H1 (cell line): ENCODE data around the gene GYS2.

Experiments used
- CBX8 ChIP-seq: fragments of 300-800, 300-1000 bp; sonication (generic); IDR thresholded peaks from 2 replicates; pipeline ENCODE4 v1.7.1; 2016; ENCODE audit warnings: low read depth, low read length, borderline replicate concordance
- CREB1 ChIP-seq: IDR thresholded peaks from 2 replicates; pipeline ENCODE4 v1.6.1; 2012; ENCODE audit warnings: inconsistent platforms
- CTCF ChIP-seq, 3 experiments: IDR thresholded peaks; 1 replicate in 2 of 3; 2 replicates in 1 of 3; pipeline versions ENCODE4 v1.5.1 to v1.6.1; 2011; ENCODE audit warnings: low read length in 3 of 3, mild to moderate bottlenecking in 3 of 3, inconsistent platforms in 2 of 3, low read depth in 1 of 3, moderate library complexity in 1 of 3; ENCODE audit not compliant: insufficient read depth in 1 of 3; ENCODE audit errors: control extremely low read depth in 1 of 3
- KDM5A ChIP-seq: fragments of 200-600 bp; IDR thresholded peaks from 2 replicates; pipeline ENCODE4 v1.7.1; 2012; ENCODE audit warnings: mild to moderate bottlenecking, low read length, inconsistent platforms, mixed read lengths
- TAF1 ChIP-seq: IDR thresholded peaks from 2 replicates; pipeline ENCODE4 v1.6.1; 2011; ENCODE audit warnings: mild to moderate bottlenecking, low read depth, low read length
- TAF7 ChIP-seq: optimal IDR thresholded peaks from 2 replicates; pipeline ENCODE3; 2011; ENCODE audit warnings: low read depth, mild to moderate bottlenecking, inconsistent platforms, low read length, moderate library complexity, borderline replicate concordance

GRCh38 chr12:21521541-21521940 lies 83.1 kb downstream of the GYS2 start:
- TF ChIP-seq CBX8, result no peak
- TF ChIP-seq CTCF (IDR thresholded peaks at IDR 0.05; ENCODE audit: control extremely low read depth in 1 of 3, insufficient read depth in 1 of 3, low read depth in 1 of 3, low read length in 3 of 3), result no peak
- no peak for TF ChIP-seq CREB1
- TF ChIP-seq TAF7, result no peak
- TF ChIP-seq KDM5A, result no peak
- no peak for TF ChIP-seq TAF1
